MM.1S (cell line): ENCODE data around the gene GFRAL.

Source experiments
- DNase-seq: peaks from one replicate; pipeline ENCODE4 v3.0.0-alpha.2; 2015
- H2AFZ ChIP-seq: fragments of 300-600 bp; sonication (generic); 2 replicates; pipeline ENCODE4 v1.6.0; 2016; ENCODE audit warnings: antibody characterized with exemption, low read length
- H3F3A ChIP-seq: fragments of 300-600 bp; sonication (generic); 2 replicates; pipeline ENCODE4 v1.6.1; 2016; ENCODE audit warnings: mild to moderate bottlenecking, antibody characterized with exemption, low read length, moderate library complexity, mixed read lengths; ENCODE audit not compliant: insufficient read depth
- H3K27ac ChIP-seq: fragments of 300-600 bp; sonication (generic); 2 replicates; pipeline ENCODE4 v1.5.1; 2016; ENCODE audit warnings: mild to moderate bottlenecking, low read length
- H3K27me3 ChIP-seq: fragments of 300-600 bp; sonication (generic); replicated peaks from 2 replicates; pipeline ENCODE4 v1.6.0; 2016; ENCODE audit warnings: low read length; ENCODE audit not compliant: insufficient read depth
- H3K36me3 ChIP-seq: fragments of 300-600 bp; sonication (generic); replicated peaks from 2 replicates; pipeline ENCODE4 v1.6.1; 2016; ENCODE audit warnings: mild to moderate bottlenecking, low read length, mixed read lengths; ENCODE audit not compliant: insufficient read depth
- H3K4me1 ChIP-seq: fragments of 300-600 bp; sonication (generic); 2 replicates; pipeline ENCODE4 v1.6.1; 2016; ENCODE audit warnings: low read length, mixed read lengths
- H3K4me2 ChIP-seq: fragments of 300-600 bp; sonication (generic); 2 replicates; pipeline ENCODE4 v1.6.0; 2016; ENCODE audit warnings: low read depth, low read length
- H3K4me3 ChIP-seq: fragments of 300-600 bp; sonication (generic); 2 replicates; pipeline ENCODE4 v1.5.1; 2016; ENCODE audit warnings: low read length, mixed read lengths
- H3K79me2 ChIP-seq: fragments of 300-600 bp; sonication (generic); 2 replicates; pipeline ENCODE4 v1.6.1; 2016; ENCODE audit warnings: mixed run types, low read length, mixed read lengths
- H3K9ac ChIP-seq: fragments of 300-600 bp; sonication (generic); 2 replicates; pipeline ENCODE4 v1.6.1; 2016; ENCODE audit warnings: low read length, mixed read lengths
- H3K9me2 ChIP-seq: fragments of 300-600 bp; sonication (generic); replicated peaks from 2 replicates; pipeline ENCODE4 v1.6.1; 2016; ENCODE audit warnings: mild to moderate bottlenecking, low read length, mixed read lengths; ENCODE audit not compliant: insufficient read depth
- H3K9me3 ChIP-seq: fragments of 300-600 bp; sonication (generic); replicated peaks from 2 replicates; pipeline ENCODE4 v1.6.1; 2016; ENCODE audit warnings: mild to moderate bottlenecking, low read length, mixed read lengths; ENCODE audit not compliant: insufficient read depth
- H4K20me1 ChIP-seq: fragments of 300-600 bp; sonication (generic); 2 replicates; pipeline ENCODE4 v1.6.1; 2016; ENCODE audit warnings: mild to moderate bottlenecking, low read length, moderate library complexity, mixed read lengths; ENCODE audit not compliant: insufficient read depth
- CTCF ChIP-seq: fragments of 300-600 bp; sonication (generic); IDR thresholded peaks from 2 replicates; pipeline ENCODE4 v1.5.1; 2016; ENCODE audit warnings: antibody characterized with exemption, low read length, mixed read lengths
- EZH2 ChIP-seq: fragments of 300-600 bp; sonication (generic); optimal IDR thresholded peaks from 2 replicates; pipeline ENCODE3; 2017; ENCODE audit warnings: low read depth, mild to moderate bottlenecking, antibody characterized with exemption, low read length, mixed read lengths
- EZH2phosphoT487 ChIP-seq: fragments of 300-600 bp; sonication (generic); IDR thresholded peaks from 2 replicates; pipeline ENCODE4 v1.6.1; 2018; ENCODE audit warnings: antibody characterized with exemption, low read length

Gene GFRAL

GRCh38 chr6:55405474-55406235, 78.4 kb downstream of the GFRAL start:
- Histone ChIP-seq H3F3A (no peaks in the 10 kb centered on the region), H3K4me1 (no peaks in the 10 kb centered on the region), H3K36me3 (no peaks in the 10 kb centered on the region), H3K27ac (no peak overlapping the region), H3K9me2 (no peaks in the 10 kb centered on the region), H3K4me2 (no peak overlapping the region), H4K20me1 (no peaks in the 10 kb centered on the region), H3K9ac (no peak overlapping the region), H2AFZ (no peak overlapping the region), H3K9me3 (no peaks in the 10 kb centered on the region), H3K79me2 (no peaks in the 10 kb centered on the region), H3K4me3 (no peak overlapping the region), H3K27me3 (no peaks in the 10 kb centered on the region)
- DNase-seq, result no peak
- no peak for TF ChIP-seq EZH2phosphoT487
- no peak for TF ChIP-seq EZH2
- TF ChIP-seq CTCF, result no peak

GRCh38 chr6:55410674-55411073, 83.4 kb downstream of the GFRAL start:
- Histone ChIP-seq H3K4me1 (no peaks in the 10 kb centered on the region), H4K20me1 (no peaks in the 10 kb centered on the region), H2AFZ (no peak overlapping the region), H3F3A (no peaks in the 10 kb centered on the region), H3K4me2 (no peak overlapping the region), H3K9ac (no peak overlapping the region), H3K36me3 (no peaks in the 10 kb centered on the region), H3K27ac (no peak overlapping the region), H3K79me2 (no peaks in the 10 kb centered on the region), H3K9me3 (no peaks in the 10 kb centered on the region), H3K4me3 (no peak overlapping the region), H3K9me2 (no peaks in the 10 kb centered on the region), H3K27me3 (no peaks in the 10 kb centered on the region)
- TF ChIP-seq CTCF (no peak), EZH2 (no peak), EZH2phosphoT487 (no peak)
- DNase-seq, result no peak

GRCh38 chr6:55423933-55424332, 96.7 kb downstream of the GFRAL start:
- Histone ChIP-seq H3K9me3 (no peaks in the 10 kb centered on the region), H4K20me1 (no peaks in the 10 kb centered on the region), H3K9ac (no peak overlapping the region), H3K4me3 (no peak overlapping the region), H2AFZ (no peak overlapping the region), H3K4me2 (no peak overlapping the region), H3K9me2 (no peaks in the 10 kb centered on the region), H3K27ac (no peak overlapping the region), H3F3A (no peaks in the 10 kb centered on the region), H3K4me1 (no peaks in the 10 kb centered on the region), H3K36me3 (no peaks in the 10 kb centered on the region), H3K79me2 (no peaks in the 10 kb centered on the region), H3K27me3 (no peaks in the 10 kb centered on the region)
- DNase-seq, result no peak
- no peak for TF ChIP-seq EZH2phosphoT487
- TF ChIP-seq CTCF, result no peak
- no peak for TF ChIP-seq EZH2
